ENCODE data around the gene ADAM22. TPM values are rescaled to one million over a fixed set of nuclear protein-coding genes. Genes with fewer than 3 reads are reported as not detected.

ADAM22 gene
- total and polyA plus RNA-seq, 4 experiments from 2014 or later, result 0.21 to 7.7 (median 3.5) TPM

GRCh38 chr7:88217675-88218428 is 283.8 kb downstream of the ADAM22 start:
- peak overlapping the region; percentile 62 to 77 for H3K4me3 ChIP-seq (ENCODE audit: low read length in 2 of 2)

GRCh38 chr7:88218429-88218745 is 284.3 kb downstream of the ADAM22 start:
- H3K36me3 ChIP-seq (ENCODE audit: insufficient read depth, low read length), result peaks cover 18% of the 10 kb centered on the region
- H3K27me3 Mint-ChIP-seq, result no peaks in the 10 kb centered on the region
- no peaks in the 10 kb centered on the region for H3K27me3 ChIP-seq (ENCODE audit: insufficient read depth, low read length)
- ChIA-PET CTCF (ENCODE audit: partially characterized antibody) (interaction anchor here (1.2 kb wide), 1 partner anchor 11 kb away, joined by 3 read pairs; no protein-coding TSS in a partner anchor), POLR2A (ENCODE audit: partially characterized antibody) (interaction anchor here (0.9 to 1.3 kb wide), 2 partner anchors 15 to 285 kb away, joined by 3 read pairs; partner anchors contain the start of gene ADAM22)
- no peaks in the 10 kb centered on the region for H3K9me3 Mint-ChIP-seq
- H3K4me1 Mint-ChIP-seq, result peaks cover 31 to 60% (median 35%) of the 10 kb centered on the region in 4 donors
- peak overlapping the region; percentile 91 to 98 (median 96) for H3K4me3 Mint-ChIP-seq
- peaks cover 27% of the 10 kb centered on the region for H3K4me1 ChIP-seq (ENCODE audit: insufficient read depth, low read length)
- peak in 1 of 5 donors; percentile 8 for DNase-seq
- H3K27ac Mint-ChIP-seq, result peak overlapping the region; percentile 86 to 96 (median 94)
- peak overlapping the region; percentile 76 for H3K27ac ChIP-seq (ENCODE audit: low read depth, low read length)
- intact Hi-C loops (cut with micrococcal nuclease), result loop anchor here (2.0 to 10.0 kb wide), 4 partner anchors 16 to 1004 kb away; partner anchors contain the start of genes DBF4, RUNDC3B, SLC25A40 and TMEM243
- H3K4me3 ChIP-seq (ENCODE audit: low read length in 2 of 2), result peak overlapping the region; percentile 62 to 77
- no peaks in the 10 kb centered on the region for H3K9me3 ChIP-seq (ENCODE audit: control insufficient read depth in 1 of 2, low read length in 2 of 2)
- peaks cover 17 to 40% of the 10 kb centered on the region in 2 donors for H3K36me3 Mint-ChIP-seq

More at GRCh38 chr7:88217675-88218428, 283.8 kb downstream of the ADAM22 start:
- peaks cover 37 to 65% (median 40%) of the 10 kb centered on the region in 4 donors for H3K4me1 Mint-ChIP-seq
- H3K27ac Mint-ChIP-seq, result peak overlapping the region; percentile 81 to 95 (median 93)
- DNase-seq, result peak; percentile 21 to 47 (median 25)
- peak overlapping the region; percentile 76 for H3K27ac ChIP-seq (ENCODE audit: low read depth, low read length)
- no peaks in the 10 kb centered on the region for H3K27me3 Mint-ChIP-seq
- H3K9me3 Mint-ChIP-seq, result no peaks in the 10 kb centered on the region
- ChIA-PET CTCF (ENCODE audit: partially characterized antibody) (interaction anchor here (1.0 to 1.2 kb wide), 2 partner anchors 10 to 282 kb away, joined by 3 read pairs; no protein-coding TSS in a partner anchor), POLR2A (ENCODE audit: partially characterized antibody) (interaction anchor here (0.9 to 1.3 kb wide), 2 partner anchors 14 to 284 kb away, joined by 3 read pairs; partner anchors contain the start of gene ADAM22)
- peaks cover 22 to 45% of the 10 kb centered on the region in 2 donors for H3K36me3 Mint-ChIP-seq
- H3K36me3 ChIP-seq (ENCODE audit: insufficient read depth, low read length), result peaks cover 18% of the 10 kb centered on the region
- peak overlapping the region; percentile 91 to 98 (median 96) for H3K4me3 Mint-ChIP-seq
- no peaks in the 10 kb centered on the region for H3K9me3 ChIP-seq (ENCODE audit: control insufficient read depth in 1 of 2, low read length in 2 of 2)
- no peaks in the 10 kb centered on the region for H3K27me3 ChIP-seq (ENCODE audit: insufficient read depth, low read length)
- intact Hi-C loops (cut with micrococcal nuclease), result loop anchor here (2.0 to 10.0 kb wide), 4 partner anchors 15 to 1003 kb away; partner anchors contain the start of genes DBF4, RUNDC3B, SLC25A40 and TMEM243
- peaks cover 27% of the 10 kb centered on the region for H3K4me1 ChIP-seq (ENCODE audit: insufficient read depth, low read length)

GRCh38 chr7:88218836-88219605 is 285.0 kb downstream of the ADAM22 start:
- H3K4me3 Mint-ChIP-seq, result peak overlapping the region; percentile 91 to 98 (median 96)
- CTCF ChIA-PET (ENCODE audit: partially characterized antibody), result interaction anchor here (1.2 kb wide), 1 partner anchor 12 kb away, joined by 3 read pairs; no protein-coding TSS in a partner anchor
- peaks cover 15% of the 10 kb centered on the region for H3K36me3 ChIP-seq (ENCODE audit: insufficient read depth, low read length)
- no peaks in the 10 kb centered on the region for H3K9me3 ChIP-seq (ENCODE audit: control insufficient read depth in 1 of 2, low read length in 2 of 2)
- peaks cover 28 to 55% (median 33%) of the 10 kb centered on the region in 4 donors for H3K4me1 Mint-ChIP-seq
- peaks cover 0 to 2% of the 10 kb centered on the region in 2 donors for H3K27me3 Mint-ChIP-seq
- intact Hi-C loops (cut with micrococcal nuclease), result loop anchor here (2.0 to 10.0 kb wide), 4 partner anchors 16 to 1004 kb away; partner anchors contain the start of genes DBF4, RUNDC3B, SLC25A40 and TMEM243
- no peaks in the 10 kb centered on the region for H3K27me3 ChIP-seq (ENCODE audit: insufficient read depth, low read length)
- H3K4me1 ChIP-seq (ENCODE audit: insufficient read depth, low read length), result peaks cover 24% of the 10 kb centered on the region
- peak overlapping the region; percentile 62 to 77 for H3K4me3 ChIP-seq (ENCODE audit: low read length in 2 of 2)
- peak overlapping the region; percentile 86 to 96 (median 94) for H3K27ac Mint-ChIP-seq
- DNase-seq, result peak; percentile 25 to 51 (median 29)
- peaks cover 12 to 35% of the 10 kb centered on the region in 2 donors for H3K36me3 Mint-ChIP-seq
- H3K27ac ChIP-seq (ENCODE audit: low read depth, low read length), result peak overlapping the region; percentile 76
- no peaks in the 10 kb centered on the region for H3K9me3 Mint-ChIP-seq
- POLR2A ChIA-PET (ENCODE audit: partially characterized antibody), result interaction anchor here (0.9 kb wide), 1 partner anchor 285 kb away, joined by 3 read pairs; the partner anchor contains the start of gene ADAM22

- DNase-seq, result peak; percentile 89 to 95 (median 93)
- Mint-ChIP-seq H3K4me3 (peak within 1 kb of the TSS; percentile 91 to 98 (median 96)), H3K9me3 (no peaks in the 10 kb centered on the region), H3K4me1 (peaks cover 25 to 46% (median 31%) of the 10 kb centered on the region in 4 donors), H3K27ac (peak within 1 kb of the TSS; percentile 86 to 99 (median 95)), H3K27me3 (peaks cover 0 to 4% of the 10 kb centered on the region in 2 donors), H3K36me3 (peaks cover 4 to 28% of the 10 kb centered on the region in 2 donors)
- CTCF ChIA-PET (ENCODE audit: partially characterized antibody), result interaction anchor here (0.7 to 1.6 kb wide), 9 partner anchors 8 to 1455 kb away, joined by 3 to 14 read pairs (median 5); partner anchors contain the start of gene DBF4
- Histone ChIP-seq H3K9me3 (ENCODE audit: control insufficient read depth in 1 of 2, low read length in 2 of 2) (no peaks in the 10 kb centered on the region), H3K4me1 (ENCODE audit: insufficient read depth, low read length) (peaks cover 23% of the 10 kb centered on the region), H3K27me3 (ENCODE audit: insufficient read depth, low read length) (no peaks in the 10 kb centered on the region), H3K36me3 (ENCODE audit: insufficient read depth, low read length) (peaks cover 10% of the 10 kb centered on the region), H3K27ac (ENCODE audit: low read depth, low read length) (peak within 1 kb of the TSS; percentile 76), H3K4me3 (ENCODE audit: low read length in 2 of 2) (peak within 1 kb of the TSS; percentile 76 to 77)
- POLR2A ChIA-PET (ENCODE audit: partially characterized antibody), result interaction anchor here (0.9 to 1.4 kb wide), 3 partner anchors 17 to 1000 kb away, joined by 3 to 4 read pairs (median 4); partner anchors contain the start of gene TMEM243
- intact Hi-C loops (cut with micrococcal nuclease), result loop anchor here (1.0 to 10.0 kb wide), 6 partner anchors 17 to 1005 kb away; partner anchors contain the start of genes ADAM22, CROT, DBF4 and RUNDC3B
Measured at GRCh38 chr7:88219781-88220747, 286.0 kb downstream of the ADAM22 start, which contains the start of gene SRI. SRI (minus strand) TSS chr7:88220038; CDS start chr7:88220026, 12 bp downstream.

GRCh38 chr7:88223265-88223664 is 289.2 kb downstream of the ADAM22 start:
- Histone ChIP-seq H3K36me3 (ENCODE audit: insufficient read depth, low read length) (no peaks in the 10 kb centered on the region), H3K27ac (ENCODE audit: low read depth, low read length) (no peak overlapping the region), H3K27me3 (ENCODE audit: insufficient read depth, low read length) (peaks cover 6% of the 10 kb centered on the region), H3K4me3 (ENCODE audit: low read length in 2 of 2) (no peak overlapping the region), H3K4me1 (ENCODE audit: insufficient read depth, low read length) (peaks cover 12% of the 10 kb centered on the region), H3K9me3 (ENCODE audit: control insufficient read depth in 1 of 2, low read length in 2 of 2) (no peaks in the 10 kb centered on the region)
- Mint-ChIP-seq H3K4me1 (peaks cover 13 to 27% (median 17%) of the 10 kb centered on the region in 4 donors), H3K27me3 (peaks cover 2 to 9% of the 10 kb centered on the region in 2 donors), H3K9me3 (peaks cover 0 to 3% (median 1%) of the 10 kb centered on the region in 8 donors), H3K36me3 (peaks cover 0 to 12% of the 10 kb centered on the region in 2 donors), H3K27ac (no peak overlapping the region), H3K4me3 (no peak overlapping the region)
- ChIA-PET CTCF (ENCODE audit: partially characterized antibody) (no interaction called here), POLR2A (ENCODE audit: partially characterized antibody) (no interaction called here)
- no peak for DNase-seq
- intact Hi-C loops (cut with micrococcal nuclease), result loop anchor here (10.0 kb wide), 1 partner anchor 878 kb away; the partner anchor contains the start of gene CROT

Data from CD4-positive, alpha-beta memory T cell (primary cell).